Ascending aorta (tissue), 2 donors: ENCODE measurements around the gene SLC39A9. TPM values are rescaled to one million over a fixed set of nuclear protein-coding genes. Genes with fewer than 3 reads are reported as not detected.

Source experiments
- DNase-seq, 2 donors: peaks; one replicate each; pipeline ENCODE4 v3.0.0-alpha.2; 2019; ENCODE audit warnings: low spot score in 2 of 2
- H3K27ac ChIP-seq, 2 donors: fragments of 200-600 bp; sonication (generic); one replicate each; pipeline ENCODE4 v1.5.1; 2016 to 2017; ENCODE audit warnings: mild to moderate bottlenecking in 1 of 2
- H3K27me3 ChIP-seq: fragments of 200-600 bp; sonication (generic); one replicate; pipeline ENCODE4 v1.5.1; 2017
- H3K36me3 ChIP-seq, 2 donors: fragments of 200-600 bp; sonication (generic); one replicate each; pipeline ENCODE4 v1.5.1; 2016
- H3K4me1 ChIP-seq, 2 donors: fragments of 200-600 bp; sonication (generic); one replicate each; pipeline ENCODE4 v1.5.1; 2016 to 2017; ENCODE audit warnings: mild to moderate bottlenecking in 1 of 2
- H3K4me3 ChIP-seq, 2 donors: fragments of 200-600 bp; sonication (generic); one replicate each; pipeline ENCODE4 v1.5.1; 2016 to 2017; ENCODE audit warnings: mild to moderate bottlenecking in 1 of 2
- H3K9me3 ChIP-seq, 2 donors: fragments of 200-600 bp; sonication (generic); one replicate each; pipeline ENCODE4 v1.5.1; 2016
- intact Hi-C: fragments of 100-400 bp; cut with DNase I; formaldehyde crosslinking; loops from one replicate; pipeline ENCODE4 v1.15.1; 2023
- total RNA-seq: library from RNA; depleted of rRNA; stranded (reverse); fragments of >200 nt; gene quantifications from one replicate; pipeline ENCODE4 v1.1.0, GENCODE V29; 2016
- TF ChIP-seq, protein P1 (sequence below), 3 experiments: fragments of 200-600 bp in 2 of 3; fragments of 450-650 bp in 1 of 3; sonication (generic) in 2 of 3; IDR thresholded peaks; one replicate each; pipeline ENCODE4 v1.5.1; 2016 to 2019; ENCODE audit warnings: antibody characterized with exemption in 3 of 3, mild to moderate bottlenecking in 1 of 3, moderate library complexity in 1 of 3

Gene SLC39A9
- total RNA-seq, 1 donor from 2014 or later, result 26.2 TPM

DNA sequence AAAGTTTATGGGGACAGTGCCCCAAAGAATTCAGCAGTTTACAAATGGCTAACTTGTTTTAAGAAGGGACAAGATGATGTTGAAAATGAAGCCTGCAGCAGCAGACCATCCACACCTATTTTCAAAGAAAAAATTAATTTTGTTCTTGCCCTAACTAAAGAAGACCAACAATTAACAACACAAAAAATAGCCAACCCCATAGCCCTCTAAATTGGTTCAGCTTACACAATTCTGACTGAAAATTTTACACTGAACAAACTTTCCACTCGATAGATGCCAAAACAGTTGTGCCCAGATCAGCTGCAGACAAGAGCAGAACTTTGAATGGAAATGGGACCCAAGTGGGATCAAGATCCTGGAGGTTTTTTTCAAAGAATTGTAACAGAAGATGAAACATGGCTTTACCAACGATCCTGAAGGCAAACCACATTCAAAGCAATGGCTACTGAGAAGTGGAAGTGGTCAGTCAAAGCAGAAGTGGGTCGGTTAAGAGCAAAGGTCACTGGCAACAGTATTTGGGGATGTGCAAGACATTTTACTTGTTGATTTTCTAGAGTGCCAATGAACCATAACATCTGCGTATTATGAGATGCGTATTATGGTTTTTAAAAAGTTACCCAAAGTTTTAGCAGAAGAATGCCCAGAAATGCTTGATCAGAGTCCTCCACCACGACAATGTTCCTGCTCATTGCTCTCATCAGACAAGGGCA, 30.0 kb downstream of the SLC39A9 start:
- Histone ChIP-seq H3K4me1 (no peaks in the 10 kb centered on the region), H3K27me3 (no peaks in the 10 kb centered on the region), H3K9me3 (no peaks in the 10 kb centered on the region), H3K4me3 (no peak overlapping the region), H3K27ac (no peak overlapping the region), H3K36me3 (peaks cover 10 to 28% of the 10 kb centered on the region in 2 donors)
- intact Hi-C loops, result no loop called here
- TF ChIP-seq, protein P1, sequence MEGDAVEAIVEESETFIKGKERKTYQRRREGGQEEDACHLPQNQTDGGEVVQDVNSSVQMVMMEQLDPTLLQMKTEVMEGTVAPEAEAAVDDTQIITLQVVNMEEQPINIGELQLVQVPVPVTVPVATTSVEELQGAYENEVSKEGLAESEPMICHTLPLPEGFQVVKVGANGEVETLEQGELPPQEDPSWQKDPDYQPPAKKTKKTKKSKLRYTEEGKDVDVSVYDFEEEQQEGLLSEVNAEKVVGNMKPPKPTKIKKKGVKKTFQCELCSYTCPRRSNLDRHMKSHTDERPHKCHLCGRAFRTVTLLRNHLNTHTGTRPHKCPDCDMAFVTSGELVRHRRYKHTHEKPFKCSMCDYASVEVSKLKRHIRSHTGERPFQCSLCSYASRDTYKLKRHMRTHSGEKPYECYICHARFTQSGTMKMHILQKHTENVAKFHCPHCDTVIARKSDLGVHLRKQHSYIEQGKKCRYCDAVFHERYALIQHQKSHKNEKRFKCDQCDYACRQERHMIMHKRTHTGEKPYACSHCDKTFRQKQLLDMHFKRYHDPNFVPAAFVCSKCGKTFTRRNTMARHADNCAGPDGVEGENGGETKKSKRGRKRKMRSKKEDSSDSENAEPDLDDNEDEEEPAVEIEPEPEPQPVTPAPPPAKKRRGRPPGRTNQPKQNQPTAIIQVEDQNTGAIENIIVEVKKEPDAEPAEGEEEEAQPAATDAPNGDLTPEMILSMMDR (IDR thresholded peaks at IDR 0.05), result no peak
- DNase-seq, result no peak

DNA sequence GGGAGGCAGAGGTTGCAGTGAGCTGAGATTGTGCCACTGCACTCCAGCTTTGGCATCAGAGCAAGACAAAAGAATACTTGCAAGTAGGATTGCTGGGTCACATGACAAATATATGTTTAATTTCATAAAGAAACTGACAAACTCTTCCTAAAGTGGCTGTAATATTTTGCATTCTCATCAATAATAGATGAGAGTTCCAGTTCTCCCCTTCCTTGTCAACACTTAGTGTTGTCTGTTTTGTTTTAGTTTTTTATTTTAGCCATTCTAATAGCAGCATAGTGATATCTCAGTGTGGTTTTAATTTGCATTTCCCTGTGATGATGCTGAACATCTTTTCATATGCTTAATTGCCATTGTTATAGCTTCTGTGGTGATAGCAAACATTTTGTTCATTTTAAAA, 31.2 kb downstream of the SLC39A9 start:
- H3K9me3 ChIP-seq, result no peaks in the 10 kb centered on the region
- TF ChIP-seq, protein P1 (IDR thresholded peaks at IDR 0.05), result no peak
- no peak for DNase-seq
- peaks cover 10 to 28% of the 10 kb centered on the region in 2 donors for H3K36me3 ChIP-seq
- intact Hi-C loops, result no loop called here
- no peaks in the 10 kb centered on the region for H3K4me1 ChIP-seq
- H3K4me3 ChIP-seq, result no peak overlapping the region
- H3K27me3 ChIP-seq, result no peaks in the 10 kb centered on the region
- no peak overlapping the region for H3K27ac ChIP-seq

DNA sequence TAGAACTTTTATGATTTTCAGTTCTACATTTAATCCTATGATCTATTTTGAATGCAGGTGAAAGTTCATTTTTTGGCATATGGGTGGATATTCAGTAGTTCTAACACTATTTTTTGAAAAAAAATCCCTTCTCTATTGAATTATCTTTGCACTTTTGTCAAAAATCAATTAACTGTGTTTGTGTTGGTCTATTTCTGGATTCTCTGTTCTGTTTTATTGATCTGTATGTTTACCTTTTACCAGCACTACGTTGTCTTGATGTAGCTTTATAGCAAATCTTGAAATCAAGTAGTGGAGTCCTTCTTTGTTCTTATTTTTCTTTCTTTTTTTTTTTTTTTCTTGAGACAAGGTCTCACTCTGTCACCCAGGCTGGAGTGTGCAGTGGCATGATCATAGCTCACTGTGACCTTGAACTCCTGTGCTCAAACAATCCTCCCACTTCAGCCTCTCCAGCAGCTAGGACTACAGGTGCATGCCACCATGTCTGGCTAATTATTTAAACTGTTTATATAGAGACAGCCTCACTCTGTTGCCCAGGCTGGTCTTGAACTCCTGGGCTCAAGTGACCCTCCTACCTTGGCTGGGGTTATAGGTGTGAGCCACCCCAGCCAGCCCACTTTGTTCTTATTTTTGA, 31.9 kb downstream of the SLC39A9 start:
- TF ChIP-seq, protein P1 (IDR thresholded peaks at IDR 0.05), result no peak

DNA sequence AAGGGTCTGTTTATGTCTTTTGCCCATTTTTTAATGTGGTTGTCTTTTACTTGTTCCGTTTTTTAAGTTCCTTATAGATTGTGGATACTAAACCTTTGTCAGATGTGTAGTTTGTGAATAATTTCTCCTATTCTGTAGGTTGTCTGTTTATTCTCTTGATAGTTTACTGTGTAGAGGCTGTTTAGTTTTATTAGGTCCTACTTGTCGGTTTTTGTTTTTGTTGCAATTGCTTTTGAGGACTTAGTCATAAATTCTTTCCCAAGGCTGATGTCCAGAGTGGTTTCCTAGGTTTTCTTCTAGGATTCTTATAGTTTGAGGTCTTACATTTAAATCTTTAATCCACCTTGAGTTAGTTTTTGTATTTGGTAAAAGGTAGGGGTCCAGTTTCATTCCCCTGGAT, 33.9 kb downstream of the SLC39A9 start:
- intact Hi-C loops, result no loop called here

More for the DNA sequence above, 31.9 kb downstream of the SLC39A9 start:
- H3K27ac ChIP-seq, result no peak overlapping the region
- no peaks in the 10 kb centered on the region for H3K27me3 ChIP-seq
- no peak for DNase-seq
- no peaks in the 10 kb centered on the region for H3K9me3 ChIP-seq
- intact Hi-C loops, result no loop called here
- H3K36me3 ChIP-seq, result peaks cover 6 to 21% of the 10 kb centered on the region in 2 donors
- H3K4me1 ChIP-seq, result no peaks in the 10 kb centered on the region
- no peak overlapping the region for H3K4me3 ChIP-seq

DNA sequence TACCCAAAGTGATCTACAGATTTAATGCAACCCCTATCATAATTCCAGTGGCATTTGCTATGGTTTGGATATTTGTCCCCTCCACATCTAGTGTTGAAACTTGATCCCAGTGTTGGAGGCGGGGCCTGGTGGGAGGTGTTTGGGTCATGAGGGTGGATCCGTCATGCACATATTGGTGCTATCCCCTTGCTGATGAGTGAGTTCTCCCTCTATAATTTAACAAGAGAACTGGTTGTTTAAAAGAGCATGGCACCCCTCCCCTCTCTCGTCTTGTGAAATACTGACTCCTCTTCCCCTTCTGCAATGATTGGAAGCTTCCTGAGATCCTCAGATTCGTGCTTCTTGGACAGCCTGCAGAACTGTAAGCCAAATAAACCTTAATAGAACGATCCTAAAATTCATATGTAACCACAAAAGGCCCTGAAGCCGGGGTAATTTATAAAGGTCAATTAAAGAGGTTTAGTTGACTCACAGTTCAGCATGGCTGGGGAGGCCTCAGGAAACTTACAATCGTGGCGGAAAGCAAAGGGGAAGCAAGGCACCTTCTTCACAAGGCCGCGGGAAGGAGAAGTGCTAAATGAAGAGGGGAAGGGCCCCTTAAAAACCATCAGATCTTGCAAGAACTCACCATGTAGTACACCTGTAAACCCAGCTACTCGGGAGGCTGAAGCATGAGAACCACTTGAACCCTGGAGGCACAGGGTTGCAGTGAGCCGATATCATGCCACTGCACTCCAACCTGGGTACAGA, 41.2 kb downstream of the SLC39A9 start:
- no peak overlapping the region for H3K4me3 ChIP-seq
- H3K27ac ChIP-seq, result no peak overlapping the region
- no peaks in the 10 kb centered on the region for H3K27me3 ChIP-seq
- DNase-seq, result no peak
- intact Hi-C loops, result no loop called here
- TF ChIP-seq, protein P1 (IDR thresholded peaks at IDR 0.05), result no peak
- no peaks in the 10 kb centered on the region for H3K9me3 ChIP-seq
- peaks cover 0 to 10% of the 10 kb centered on the region in 2 donors for H3K36me3 ChIP-seq
- H3K4me1 ChIP-seq, result no peaks in the 10 kb centered on the region

More for the DNA sequence above, 33.9 kb downstream of the SLC39A9 start:
- no peaks in the 10 kb centered on the region for H3K9me3 ChIP-seq
- DNase-seq, result no peak
- TF ChIP-seq, protein P1 (IDR thresholded peaks at IDR 0.05), result no peak
- H3K27ac ChIP-seq, result no peak overlapping the region
- peaks cover 0 to 4% of the 10 kb centered on the region in 2 donors for H3K36me3 ChIP-seq
- H3K27me3 ChIP-seq, result no peaks in the 10 kb centered on the region
- H3K4me1 ChIP-seq, result no peaks in the 10 kb centered on the region
- no peak overlapping the region for H3K4me3 ChIP-seq
